Heart left ventricle (tissue), 16 donors: ENCODE data around the gene PDGFRA. TPM values are rescaled to one million over a fixed set of nuclear protein-coding genes. Genes with fewer than 3 reads are reported as not detected.
"Not testable (repeated sequence)": the region's sequence is repeated elsewhere in the genome, so short reads cannot be mapped to it uniquely, and the experiment has no call there.

Experiments
- ATAC-seq, 4 donors: fragments of 200-7000 bp; cut with Tn5 transposase; one replicate each; pipeline ENCODE4 v1.9.1; 2020 to 2022; ENCODE audit warnings: moderate library complexity in 4 of 4, mild to moderate bottlenecking in 3 of 4, moderate number of reproducible peaks in 1 of 4
- DNase-seq, 5 donors: peaks; one replicate each; pipeline ENCODE4 v3.0.0-alpha.2; 2020
- H3K27ac ChIP-seq, 12 donors: fragments of 200-600 bp; sonication (generic) in 4 of 12; one replicate each; pipeline versions ENCODE4 v1.5.0 to v1.8.0; 2016 to 2022; ENCODE audit warnings: mild to moderate bottlenecking in 2 of 12
- H3K27me3 ChIP-seq, 9 donors: fragments of 200-600 bp; sonication (generic) in 2 of 9; one replicate each; pipeline versions ENCODE4 v1.5.1 to v1.8.0; 2016 to 2022; ENCODE audit warnings: mild to moderate bottlenecking in 3 of 9
- H3K36me3 ChIP-seq, 9 donors: fragments of 200-600 bp; sonication (generic) in 2 of 9; one replicate each; pipeline versions ENCODE4 v1.5.0 to v1.8.0; 2018 to 2022; ENCODE audit warnings: mild to moderate bottlenecking in 2 of 9
- H3K4me1 ChIP-seq, 12 donors: fragments of 200-600 bp; sonication (generic) in 4 of 12; one replicate each; pipeline versions ENCODE4 v1.5.0 to v1.8.0; 2016 to 2022; ENCODE audit warnings: mild to moderate bottlenecking in 3 of 12
- H3K4me3 ChIP-seq, 12 donors: fragments of 200-600 bp; sonication (generic) in 4 of 12; one replicate each; pipeline versions ENCODE4 v1.5.0 to v1.8.0; 2017 to 2022; ENCODE audit warnings: mild to moderate bottlenecking in 9 of 12, moderate library complexity in 4 of 12
- H3K9me3 ChIP-seq, 12 donors: fragments of 200-600 bp; sonication (generic) in 4 of 12; one replicate each; pipeline versions ENCODE4 v1.5.0 to v1.8.0; 2016 to 2022; ENCODE audit warnings: mild to moderate bottlenecking in 1 of 12
- POLR2A ChIP-seq, 2 donors: fragments of 450-650 bp; IDR thresholded peaks; one replicate each; pipeline ENCODE4 v1.6.1; 2017; ENCODE audit warnings: antibody characterized with exemption in 2 of 2, mild to moderate bottlenecking in 2 of 2, moderate library complexity in 2 of 2
- WGBS, 4 donors: extraction: QIAGEN DNeasy Blood & Tissue Kit in 2 of 4; methylation state at CpG; one replicate each; pipeline versions ENCODE4 v1.1.5 to v1.1.7; 2013 to 2018; 5-methylcytosine and 5-hydroxymethylcytosine counted together
- intact Hi-C, 10 donors: fragments of 100-400 bp; cut with DNase I; formaldehyde crosslinking; loops; one replicate each; pipeline versions ENCODE4 v1.11.1 to v1.14.2; 2022
- polyA plus RNA-seq, 2 donors: library from polyadenylated mRNA; stranded (reverse); fragments of 200-250 nt; gene quantifications; one replicate each; pipeline ENCODE4 v1.2.3, GENCODE V29; 2013
- total RNA-seq, 9 donors: library from RNA; depleted of rRNA in 2 of 9; stranded (reverse); fragments of >200 nt in 2 of 9; fragmentation: NEBNext Ultra II Directional in 3 of 9; extraction: Animal tissue kit (Norgen Biotek cat#: 25700) in 3 of 9; gene quantifications; one replicate each; pipeline versions ENCODE4 v1.1.0 to v1.2.4, GENCODE V29; 2016 to 2023
- TF ChIP-seq, protein P1 (sequence below), 12 donors: fragments of 200-600 bp; sonication (generic) in 4 of 12; IDR thresholded peaks; one replicate each; pipeline versions ENCODE4 v1.5.0 to v1.8.0; 2018 to 2022; ENCODE audit warnings: antibody characterized with exemption in 12 of 12, mild to moderate bottlenecking in 5 of 12
- donor health status: ischemic (EF 13 %, LVEDD 7.1; RV severe dilation, severe dysfunction).
- donor health status: healthy with polysubstance abuse.
- donor health status: DM: no; HTN: yes; CAD: no.
- donor health status: DM: no; HTN: no; CAD: no.
- donor health status: ischemic (EF 25% LVEDD 6.9; RV normal size, moderate dysfunction).
- donor health status: ischemic (EF 25% LVEDD 5.7; RV mildly dilated, moderate dysfunction).
- donor health status: healthy.
- donor health status: DM: yes; HTN: yes; CAD: no.
- donor health status: ischemic (EF 35%, LVEDD 5.7; RV mildly dilated, moderate dysfunction).
- donor health status: nonischemic (EF 11% LVEDD 7.7; RV severe dilation, severe dysfunction).
- donor health status: DM: yes; HTN: yes; CAD: no.
- donor health status: PGD.
- donor health status: ischemic (EF 29% LVEDD 5.4; RV normal size, mild dysfunction).
- donor health status: nonischemic (EF 23%, LVEDD 6.1; RV moderate dilation, normal function).

The PDGFRA gene
- total and polyA plus RNA-seq, 11 donors, result 4.3 to 58.1 (median 18.9) TPM

DNA sequence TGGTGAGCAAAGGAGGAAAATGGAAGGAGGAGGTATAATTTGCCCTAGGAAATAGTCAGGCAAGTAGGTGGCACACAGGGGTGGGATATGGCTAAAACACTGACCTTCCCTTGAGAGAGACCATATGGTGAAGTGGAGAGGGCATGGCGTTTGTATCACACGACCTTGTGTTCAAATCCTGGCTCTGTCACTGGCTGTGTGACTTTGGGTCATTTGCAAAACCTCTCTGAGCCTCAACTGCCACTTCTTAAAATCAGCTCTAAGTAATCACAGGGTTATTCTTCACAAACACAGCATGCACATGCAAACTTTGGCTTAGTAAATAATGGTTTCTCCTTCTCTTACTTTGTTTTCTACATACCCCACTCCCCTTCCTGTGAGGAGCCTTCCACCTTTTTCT lies 8.7 kb downstream of the PDGFRA start:
- Histone ChIP-seq H3K4me3 (no peak overlapping the region), H3K9me3 (peaks cover 0 to 24% (median 4%) of the 10 kb centered on the region in 12 donors), H3K27me3 (peaks cover 0 to 7% (median 0%) of the 10 kb centered on the region in 9 donors), H3K36me3 (no peaks in the 10 kb centered on the region), H3K4me1 (peaks cover 0 to 29% (median 15%) of the 10 kb centered on the region in 12 donors), H3K27ac (no peak overlapping the region)
- DNase-seq, result no peak
- ATAC-seq, result no peak
- WGBS, 4 donors, result 76 to 84% (median 84%) methylated on average over 2 of the region's 2 CpGs
- intact Hi-C loops, result loop anchor here in 6 of 10 donors (10.0 kb wide), 4 partner anchors 753 to 2003 kb away; no protein-coding TSS in a partner anchor
- TF ChIP-seq, protein P1, sequence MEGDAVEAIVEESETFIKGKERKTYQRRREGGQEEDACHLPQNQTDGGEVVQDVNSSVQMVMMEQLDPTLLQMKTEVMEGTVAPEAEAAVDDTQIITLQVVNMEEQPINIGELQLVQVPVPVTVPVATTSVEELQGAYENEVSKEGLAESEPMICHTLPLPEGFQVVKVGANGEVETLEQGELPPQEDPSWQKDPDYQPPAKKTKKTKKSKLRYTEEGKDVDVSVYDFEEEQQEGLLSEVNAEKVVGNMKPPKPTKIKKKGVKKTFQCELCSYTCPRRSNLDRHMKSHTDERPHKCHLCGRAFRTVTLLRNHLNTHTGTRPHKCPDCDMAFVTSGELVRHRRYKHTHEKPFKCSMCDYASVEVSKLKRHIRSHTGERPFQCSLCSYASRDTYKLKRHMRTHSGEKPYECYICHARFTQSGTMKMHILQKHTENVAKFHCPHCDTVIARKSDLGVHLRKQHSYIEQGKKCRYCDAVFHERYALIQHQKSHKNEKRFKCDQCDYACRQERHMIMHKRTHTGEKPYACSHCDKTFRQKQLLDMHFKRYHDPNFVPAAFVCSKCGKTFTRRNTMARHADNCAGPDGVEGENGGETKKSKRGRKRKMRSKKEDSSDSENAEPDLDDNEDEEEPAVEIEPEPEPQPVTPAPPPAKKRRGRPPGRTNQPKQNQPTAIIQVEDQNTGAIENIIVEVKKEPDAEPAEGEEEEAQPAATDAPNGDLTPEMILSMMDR (IDR thresholded peaks at IDR 0.05), result no peak
- TF ChIP-seq POLR2A (IDR thresholded peaks at IDR 0.05), result no peak

DNA sequence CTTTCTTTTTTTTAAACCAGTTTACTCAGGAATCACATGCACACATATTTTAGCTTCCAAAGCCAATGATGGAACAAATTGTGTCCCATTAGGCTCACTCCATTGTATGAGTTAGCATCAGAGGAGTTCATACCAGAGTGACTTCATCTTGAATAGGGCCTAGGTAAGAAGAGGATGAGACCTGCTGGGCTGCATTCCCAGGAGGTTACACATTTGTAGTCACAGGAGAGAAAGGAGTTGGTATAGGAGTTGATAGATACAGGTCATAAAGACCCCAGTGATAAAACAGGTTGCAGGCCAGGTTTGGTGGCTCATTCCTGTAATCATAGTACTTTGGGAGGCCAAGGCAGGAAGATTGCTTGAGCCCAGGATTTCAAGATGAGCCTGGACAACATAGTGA lies 9.3 kb downstream of the PDGFRA start:
- intact Hi-C loops, result loop anchor here in 6 of 10 donors (10.0 kb wide), 4 partner anchors 754 to 2004 kb away; no protein-coding TSS in a partner anchor
- Histone ChIP-seq H3K4me1 (peaks cover 0 to 24% (median 9%) of the 10 kb centered on the region in 12 donors), H3K4me3 (no peak overlapping the region), H3K36me3 (no peaks in the 10 kb centered on the region), H3K27me3 (peaks cover 0 to under 1% (median 0%) of the 10 kb centered on the region in 9 donors), H3K9me3 (peaks cover 0 to 24% (median 4%) of the 10 kb centered on the region in 12 donors), H3K27ac (no peak overlapping the region)
- DNase-seq, result no peak
- no peak for ATAC-seq
- no peak for TF ChIP-seq POLR2A (IDR thresholded peaks at IDR 0.05)
- TF ChIP-seq, protein P1 (IDR thresholded peaks at IDR 0.05), result no peak

DNA sequence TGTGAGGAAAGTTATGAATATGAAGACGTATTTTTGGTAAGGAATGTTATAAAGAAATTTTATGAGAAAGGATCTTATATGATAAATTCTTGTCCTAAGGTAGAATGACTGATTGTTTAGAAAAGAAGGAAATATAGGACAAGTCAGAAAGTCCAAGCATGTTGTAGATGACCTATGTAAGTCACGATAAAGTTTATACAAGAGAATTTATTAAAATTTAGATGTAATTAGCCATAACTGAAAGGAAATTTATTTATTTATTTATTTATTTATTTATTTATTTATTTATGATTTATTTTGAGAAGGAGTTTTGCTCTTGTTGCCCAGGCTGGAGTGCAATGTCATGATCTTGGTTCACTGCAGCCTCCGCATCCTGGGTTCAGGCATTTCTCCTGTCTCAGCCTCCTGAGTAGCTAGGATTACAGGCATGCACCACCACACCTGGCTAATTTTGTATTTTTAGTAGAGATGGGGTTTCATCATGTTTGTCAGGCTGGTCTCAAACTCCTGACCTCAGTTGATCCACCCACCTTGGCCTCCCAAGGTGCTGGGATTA lies 12.3 kb downstream of the PDGFRA start:
- H3K36me3 ChIP-seq, H3K4me3 ChIP-seq, H3K27me3 ChIP-seq, ATAC-seq, DNase-seq, intact Hi-C loops, H3K27ac ChIP-seq: not testable (repeated sequence)
- Histone ChIP-seq H3K9me3 (peaks cover 0 to 24% (median 4%) of the 10 kb centered on the region in 12 donors), H3K4me1 (peaks cover 0 to 16% (median 0%) of the 10 kb centered on the region in 12 donors)
- 78 to 98% (median 96%) methylated on average over 3 of the region's 3 CpGs for WGBS, 4 donors

DNA sequence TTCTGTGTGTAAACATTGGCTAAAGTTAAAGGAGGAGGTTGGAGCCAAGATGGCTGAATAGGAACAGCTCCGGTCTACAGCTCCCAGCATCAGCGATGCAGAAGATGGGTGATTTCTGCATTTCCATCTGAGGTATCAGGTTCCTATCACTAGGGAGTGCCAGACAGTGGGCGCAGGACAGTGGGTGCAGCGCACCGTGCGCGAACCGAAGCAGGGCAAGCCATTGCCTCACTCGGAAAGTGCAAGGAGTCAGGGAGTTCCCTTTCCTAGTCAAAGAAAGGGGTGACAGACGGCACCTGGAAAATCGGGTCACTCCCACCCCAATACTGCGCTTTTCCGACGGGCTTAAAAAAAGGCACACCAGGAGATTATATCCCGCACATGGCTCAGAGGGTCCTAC lies 14.4 kb downstream of the PDGFRA start:
- H3K36me3 ChIP-seq, H3K27ac ChIP-seq, H3K27me3 ChIP-seq, DNase-seq, intact Hi-C loops, ATAC-seq, H3K4me3 ChIP-seq: not testable (repeated sequence)
- WGBS, 4 donors, result 92 to 98% (median 97%) methylated on average over 15 of the region's 15 CpGs
- Histone ChIP-seq H3K9me3 (peaks cover 0 to 30% (median 4%) of the 10 kb centered on the region in 12 donors), H3K4me1 (peaks cover 0 to 12% (median 0%) of the 10 kb centered on the region in 12 donors)

DNA sequence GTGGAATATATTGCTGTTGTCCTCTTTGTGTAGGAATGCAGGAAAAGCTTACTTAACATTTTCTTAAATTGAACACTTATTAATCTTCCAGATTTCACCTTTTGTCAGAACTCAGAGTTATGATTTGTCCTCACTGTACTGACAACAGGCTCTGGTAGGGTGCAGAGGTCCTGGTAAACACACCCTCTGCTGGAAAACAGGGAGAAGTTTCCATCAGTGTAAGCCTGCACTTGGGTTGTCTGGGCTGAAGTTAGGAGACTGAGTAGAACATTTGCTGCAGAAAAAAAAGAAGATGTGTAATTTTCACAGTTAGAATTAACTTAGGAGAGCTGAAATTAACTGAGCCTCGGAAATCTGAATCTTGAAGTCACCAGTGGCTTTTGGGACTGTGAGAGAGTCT lies 23.2 kb downstream of the PDGFRA start:
- H3K27ac ChIP-seq, ATAC-seq, H3K4me3 ChIP-seq, H3K27me3 ChIP-seq, DNase-seq, H3K36me3 ChIP-seq, intact Hi-C loops: not testable (repeated sequence)
- Histone ChIP-seq H3K4me1 (peaks cover 0 to 18% (median 0%) of the 10 kb centered on the region in 12 donors), H3K9me3 (peaks cover 0 to 18% (median 0%) of the 10 kb centered on the region in 12 donors)
- WGBS, 4 donors, result 60 to 76% (median 67%) methylated on average over 1 of the region's 1 CpG
